ENCODE results near the gene HRK.

- TF ChIP-seq CTCF (IDR thresholded peaks at IDR 0.05; ENCODE audit: borderline replicate concordance, extremely low read depth, low read length, poor library complexity, severe bottlenecking) (no peak), EZH2 (IDR thresholded peaks at IDR 0.05; ENCODE audit: borderline replicate concordance, low read depth, low read length, severe bottlenecking) (no peak)
Measured at GRCh38 chr12:116843085-116843484, 38.2 kb downstream of the HRK start.
